Stimulated activated CD4-positive, alpha-beta T cell treated with anti-CD3 and anti-CD28 coated beads, Interleukin-4, amount 100 ng/mL, for 48 hours (primary cell): ENCODE data around the gene UBR2.

ENCODE experiments used
- DNase-seq, 2 donors: peaks; one replicate each; pipeline ENCODE4 v3.0.0-alpha.2; 2020; ENCODE audit warnings: low read depth in 2 of 2

The UBR2 gene

DNA sequence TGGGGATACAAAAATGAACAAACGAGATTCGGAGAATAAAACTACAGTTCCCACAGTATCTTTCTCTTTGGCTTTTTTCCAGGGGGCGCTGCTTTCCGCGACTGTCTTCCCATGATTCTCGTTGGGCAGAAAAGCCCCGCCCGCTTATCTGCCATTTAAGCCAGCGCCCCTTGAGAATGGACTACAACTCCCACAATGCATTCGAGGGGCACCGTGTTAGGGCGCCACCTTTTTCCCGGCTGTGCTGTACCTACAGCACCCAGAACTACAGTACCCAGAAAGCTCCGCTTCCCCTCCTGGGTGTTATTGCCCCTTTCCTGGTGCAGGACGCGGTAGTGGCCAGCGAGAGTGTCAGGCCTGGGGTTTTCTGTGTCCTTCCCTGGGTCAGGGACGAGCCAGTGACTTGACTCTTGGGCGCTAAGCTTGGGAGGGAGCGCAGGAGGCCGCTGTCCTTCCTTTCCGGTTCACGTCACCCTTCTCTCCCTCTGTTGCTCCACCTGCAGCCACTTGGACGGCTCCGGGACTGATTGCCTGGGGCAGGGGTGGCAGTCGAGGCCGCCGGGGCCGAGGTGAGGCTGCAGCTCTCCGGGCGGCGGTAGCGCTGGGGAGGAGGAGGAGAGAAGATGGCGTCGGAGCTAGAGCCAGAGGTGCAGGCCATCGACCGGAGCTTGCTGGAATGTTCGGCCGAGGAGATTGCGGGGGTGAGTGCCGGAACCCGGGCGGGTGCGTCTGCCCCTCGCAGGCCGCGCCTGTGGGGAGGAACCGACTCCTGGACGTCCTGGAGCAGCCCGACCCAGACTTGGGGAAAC is at the start of gene UBR2:
Gene UBR2, plus strand, starts transcription at position 333 of the 809 bp plus-strand sequence. Its CDS starts 291 bp downstream, at position 624.
- DNase-seq, result peak; percentile 84 to 92

DNA sequence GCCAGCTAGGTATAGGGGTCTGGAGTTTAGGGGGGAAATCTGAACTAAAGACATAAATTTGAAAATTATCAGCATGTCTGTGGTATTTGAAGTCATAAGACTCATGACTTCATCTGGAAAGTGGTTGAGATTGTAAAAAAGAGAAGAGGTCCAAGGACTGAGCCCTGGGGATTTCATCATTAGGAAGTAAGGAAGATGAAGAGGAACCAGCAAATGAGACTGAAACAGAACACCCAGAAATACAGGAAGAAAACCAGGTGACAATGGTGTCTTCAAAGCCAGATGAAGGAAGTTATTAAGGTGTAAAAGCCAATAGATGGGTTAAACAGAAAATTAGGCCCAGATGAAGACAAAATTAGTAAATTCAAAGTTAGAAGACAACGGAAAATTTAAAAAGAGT is 49.1 kb upstream of the UBR2 start:
- DNase-seq, result no peak

DNA sequence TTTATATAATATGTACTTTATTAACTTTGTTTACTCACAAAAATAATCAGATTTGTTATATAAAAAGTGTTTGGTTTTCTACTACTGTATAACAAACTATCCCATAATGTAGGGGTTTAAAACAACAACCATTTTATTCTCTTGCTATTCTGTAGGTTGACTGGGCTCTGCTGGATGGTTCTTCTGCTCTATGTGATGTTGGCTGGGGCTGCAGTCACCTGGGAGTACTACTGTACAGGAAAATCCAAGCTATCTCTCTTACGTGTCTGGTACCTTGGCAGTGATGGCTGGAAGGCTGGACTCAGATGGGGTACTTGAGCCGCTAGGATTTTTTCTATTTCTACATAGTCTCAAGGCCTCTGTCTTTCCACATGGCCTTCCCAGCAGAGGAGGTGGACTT is 44.0 kb upstream of the UBR2 start:
- no peak for DNase-seq

DNA sequence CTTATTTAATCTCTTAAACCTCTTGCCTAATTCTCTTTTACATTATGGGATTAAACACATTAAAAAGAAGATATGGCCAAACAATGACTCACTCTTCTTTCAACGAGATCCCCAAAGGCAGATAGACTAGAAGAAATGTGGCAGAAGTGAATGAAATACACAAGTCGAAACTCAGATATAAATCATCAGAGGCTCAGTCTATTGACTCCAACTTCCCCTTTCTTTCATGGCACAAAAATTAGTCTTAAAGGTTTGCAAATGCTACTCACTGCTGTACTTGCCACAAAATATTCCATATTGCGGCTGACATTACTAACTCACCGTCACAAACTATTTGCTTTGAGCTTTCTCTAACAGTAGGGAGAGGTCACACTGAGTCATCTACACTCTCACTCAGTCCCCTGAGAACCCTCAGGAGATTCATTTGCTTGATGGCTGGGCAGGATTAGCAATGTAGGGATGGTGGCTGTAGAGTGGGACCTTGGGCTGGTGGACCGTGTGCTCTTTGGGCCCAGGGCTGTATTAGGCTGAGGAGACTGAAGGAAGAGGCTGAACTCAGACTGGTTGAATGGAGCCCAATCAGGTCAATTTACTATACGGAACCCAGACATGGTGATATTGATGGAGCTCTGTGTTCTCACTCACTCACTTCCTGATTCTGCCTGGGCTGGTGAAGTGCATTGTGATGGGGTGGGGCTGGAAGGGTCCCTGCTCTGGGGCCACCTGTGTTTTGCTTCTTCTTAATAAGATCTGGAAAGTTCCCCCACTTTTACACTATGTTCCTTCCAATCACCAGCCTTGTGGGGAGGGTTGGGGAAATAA is 42.8 kb upstream of the UBR2 start:
- DNase-seq, result peak in 1 of 2 donors; percentile 10

DNA sequence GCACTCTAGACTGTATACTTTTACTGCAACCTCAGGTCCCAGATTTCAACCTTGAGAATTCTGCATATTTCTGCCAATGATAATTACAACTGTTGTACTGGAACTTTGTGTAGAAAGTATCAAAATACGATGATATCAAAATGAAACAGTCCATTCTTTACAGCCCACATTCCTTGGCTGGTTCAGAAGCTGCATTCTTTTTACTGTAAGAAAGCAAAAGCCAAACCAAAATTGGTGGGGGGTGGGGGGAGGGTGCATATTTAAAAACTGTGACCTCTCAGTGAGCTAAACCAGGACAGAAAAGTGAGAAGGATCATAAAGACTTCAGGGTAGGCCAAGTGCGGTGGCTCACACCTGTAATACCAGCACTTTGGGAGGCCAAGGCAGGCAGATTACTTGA is 41.8 kb upstream of the UBR2 start:
- no peak for DNase-seq

DNA sequence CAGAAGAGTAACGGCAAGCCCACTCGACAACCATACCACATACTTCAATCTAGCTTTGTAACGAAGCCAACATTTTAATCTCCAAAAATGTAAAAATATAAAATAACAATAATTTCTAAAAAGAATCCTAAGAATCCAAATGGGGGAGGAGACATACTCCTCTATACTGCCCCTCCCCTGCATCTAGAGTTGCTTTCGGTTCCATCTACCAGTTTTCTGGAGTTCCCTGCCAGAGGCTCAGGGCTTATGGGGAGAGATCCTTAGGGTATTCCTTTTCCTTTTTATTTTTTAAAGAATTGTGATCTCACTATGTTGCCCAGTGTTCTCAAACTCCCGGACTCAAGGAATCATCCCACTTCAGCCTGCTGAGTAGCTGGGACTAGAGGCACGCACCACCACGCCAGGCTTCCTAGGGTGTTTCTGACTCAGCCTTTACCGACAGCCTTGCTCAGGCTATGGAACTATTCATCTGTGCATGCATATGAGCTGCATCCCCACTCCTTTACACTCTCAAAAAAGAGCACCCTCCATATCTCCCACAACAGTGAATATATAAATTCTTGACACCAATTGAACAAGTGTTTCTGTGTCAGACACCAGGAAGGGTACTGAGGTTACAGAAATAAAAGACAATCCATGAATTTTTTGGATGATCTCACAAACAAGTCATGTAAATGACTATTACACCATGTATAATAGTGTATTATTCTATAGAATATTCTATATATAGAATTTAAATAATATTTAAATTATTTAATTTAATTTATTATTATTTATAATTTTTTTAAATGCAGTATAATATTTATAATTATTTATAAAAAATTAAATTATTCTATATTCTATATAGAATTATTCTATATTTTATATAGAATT is 40.7 kb upstream of the UBR2 start:
- no peak for DNase-seq

DNA sequence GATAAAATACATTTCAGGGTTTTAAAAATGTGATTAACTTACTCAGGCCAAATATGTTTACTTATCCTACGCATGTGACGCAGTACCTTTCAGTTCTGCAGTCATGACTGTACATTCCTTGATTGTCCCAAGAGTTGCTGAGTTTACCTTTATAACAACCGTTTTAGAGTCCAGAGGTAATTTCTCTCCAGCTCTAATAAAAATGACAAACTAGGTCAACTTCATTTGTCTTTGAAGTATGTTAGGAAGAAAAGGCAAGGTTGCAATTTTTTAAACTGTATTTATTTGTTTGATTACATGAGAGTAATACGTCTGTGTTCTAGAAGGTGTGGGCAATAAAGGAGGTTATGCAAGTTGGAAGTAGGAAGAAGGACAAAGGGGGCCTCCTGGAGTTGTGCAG is 38.6 kb upstream of the UBR2 start:
- no peak for DNase-seq

DNA sequence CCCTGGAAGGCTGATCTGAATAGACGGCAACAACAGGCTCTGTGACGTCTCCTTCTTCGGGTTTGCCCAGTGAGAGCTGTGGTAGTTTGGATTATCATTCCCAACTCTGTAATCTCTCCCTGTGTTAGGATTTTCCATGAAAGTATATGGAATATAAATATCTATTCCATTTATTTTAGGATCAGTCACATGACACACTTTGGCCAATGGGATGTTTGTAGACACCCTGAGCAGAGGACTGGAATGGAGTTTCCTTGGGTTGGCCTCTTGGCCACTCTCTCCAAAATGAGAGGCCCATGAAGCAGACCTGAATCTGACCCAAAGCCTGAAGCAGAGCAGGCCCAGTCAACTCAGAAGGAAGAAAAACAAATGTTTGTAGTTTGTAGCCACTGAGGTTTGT is 37.2 kb upstream of the UBR2 start:
- DNase-seq, result no peak

DNA sequence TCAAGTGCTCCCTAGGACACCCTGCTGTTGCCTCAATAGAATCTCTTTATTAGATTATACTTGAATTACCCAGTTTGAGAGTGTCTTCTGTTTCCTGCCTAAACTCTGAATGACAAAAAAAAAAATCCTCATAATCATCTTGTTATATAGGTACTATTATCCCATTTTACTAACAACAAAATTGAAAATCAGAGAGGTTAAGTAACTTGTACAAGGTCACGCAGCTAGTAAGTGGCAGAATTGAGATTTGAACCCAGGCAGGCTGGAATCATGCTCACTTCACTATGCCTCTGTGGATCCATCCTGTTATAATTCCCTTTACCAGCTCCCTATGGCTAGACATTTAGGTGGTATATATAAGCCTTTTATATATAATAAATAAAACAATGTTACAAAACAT is 36.6 kb upstream of the UBR2 start:
- DNase-seq, result no peak

DNA sequence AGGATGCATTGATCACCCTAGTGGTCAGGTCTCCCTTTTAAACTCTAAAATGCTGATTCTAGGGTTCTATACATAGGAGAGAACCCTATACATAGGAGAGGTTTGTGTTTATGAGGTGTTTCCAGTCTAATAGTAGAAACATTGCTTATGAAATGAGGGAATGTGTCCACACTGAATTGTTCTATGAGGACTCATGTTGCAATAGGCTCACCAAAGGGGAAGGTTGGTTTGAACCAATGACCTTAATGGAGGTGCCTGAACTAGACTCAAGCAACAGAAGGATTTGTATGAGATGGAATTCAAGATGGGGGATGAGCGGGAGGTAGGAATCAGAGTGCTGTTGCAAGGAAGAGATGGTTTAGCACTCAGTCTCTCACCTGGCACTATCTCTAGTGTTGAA is 33.5 kb upstream of the UBR2 start:
- no peak for DNase-seq

DNA sequence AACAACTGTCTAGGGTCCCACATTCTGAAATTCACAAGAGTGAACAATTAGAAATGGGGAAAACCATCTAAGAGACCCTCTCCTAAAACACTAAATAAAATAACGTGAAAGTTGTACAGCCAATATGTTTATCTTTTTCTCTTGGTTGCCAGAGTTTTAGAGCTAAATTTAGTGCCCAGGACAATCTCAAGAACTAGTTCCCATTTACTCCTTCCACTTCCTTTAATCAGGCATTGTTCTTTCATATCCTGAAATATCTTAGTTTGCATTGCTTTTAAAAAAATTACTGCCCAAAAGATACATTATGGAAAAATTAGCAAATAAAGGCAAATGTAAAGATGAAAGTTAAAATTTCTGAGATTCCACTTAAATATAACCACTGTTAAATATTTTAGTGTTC is 33.1 kb upstream of the UBR2 start:
- no peak for DNase-seq

DNA sequence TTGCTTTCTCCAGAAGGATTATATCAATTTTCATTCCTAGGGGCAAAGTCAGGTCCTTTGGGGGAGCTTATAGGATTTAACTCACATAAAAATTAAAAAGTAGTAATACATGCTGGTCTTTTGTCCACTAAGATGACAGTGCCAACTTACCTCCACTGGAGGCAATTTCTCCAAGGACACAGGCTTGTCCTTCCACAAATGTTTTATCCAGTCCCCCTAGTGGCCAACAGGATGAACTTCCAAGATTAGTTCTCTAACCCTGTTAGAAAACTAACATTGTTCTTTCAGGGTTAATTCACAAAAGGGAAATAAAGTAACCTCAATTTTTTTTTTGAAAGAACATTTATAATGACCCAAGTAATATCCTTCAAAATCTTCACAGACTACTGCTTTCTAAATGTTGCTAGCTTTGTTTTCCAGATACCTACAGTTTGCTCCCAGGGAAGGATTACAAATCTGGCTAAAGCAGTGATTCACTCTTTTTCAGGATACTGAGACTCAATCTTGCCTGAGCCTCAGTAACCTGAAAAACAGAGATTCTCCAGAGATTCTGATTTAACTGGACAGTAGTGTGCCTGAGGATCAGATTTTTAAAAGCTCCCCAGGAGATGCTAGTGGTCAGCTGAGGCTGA is 31.7 kb upstream of the UBR2 start:
- DNase-seq, result no peak

DNA sequence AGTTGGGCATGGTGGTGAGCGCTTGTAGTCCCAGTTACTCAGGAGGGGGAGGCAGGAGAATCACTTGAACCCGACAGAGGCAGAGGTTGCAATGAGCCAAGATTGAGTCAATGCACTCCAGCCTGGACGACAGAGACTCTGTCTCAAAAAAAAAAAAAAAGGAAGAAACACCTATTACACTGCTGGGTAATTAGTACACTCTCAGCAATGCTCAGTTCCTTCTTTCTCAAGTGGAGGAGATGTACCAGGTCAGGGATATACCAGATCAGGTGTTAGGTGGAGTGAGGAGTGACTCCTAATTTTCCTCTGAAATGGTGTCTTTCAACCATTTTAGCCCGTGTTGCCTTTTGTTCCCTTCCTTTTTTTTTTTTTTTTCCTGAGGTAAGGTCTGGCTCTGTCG is 30.0 kb upstream of the UBR2 start:
- no peak for DNase-seq

DNA sequence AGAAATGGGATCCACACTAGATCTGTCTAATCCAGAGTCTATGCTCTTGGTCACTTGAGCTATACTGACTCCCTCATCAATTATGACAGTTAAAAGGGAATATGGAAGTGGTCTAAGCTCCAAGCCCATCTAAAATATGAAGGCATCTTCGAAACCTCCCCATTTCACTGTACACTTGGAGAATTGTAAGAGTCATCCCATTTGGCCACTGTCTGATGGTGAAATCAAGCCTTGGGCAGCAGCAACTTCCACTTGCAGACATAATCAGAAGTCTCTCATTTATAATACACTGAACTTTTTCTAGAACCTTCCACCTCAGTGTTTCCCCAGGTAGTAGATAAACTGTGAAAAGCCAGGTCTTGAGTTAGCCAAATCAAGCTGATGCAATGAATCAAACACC is 26.3 kb upstream of the UBR2 start:
- DNase-seq, result no peak

DNA sequence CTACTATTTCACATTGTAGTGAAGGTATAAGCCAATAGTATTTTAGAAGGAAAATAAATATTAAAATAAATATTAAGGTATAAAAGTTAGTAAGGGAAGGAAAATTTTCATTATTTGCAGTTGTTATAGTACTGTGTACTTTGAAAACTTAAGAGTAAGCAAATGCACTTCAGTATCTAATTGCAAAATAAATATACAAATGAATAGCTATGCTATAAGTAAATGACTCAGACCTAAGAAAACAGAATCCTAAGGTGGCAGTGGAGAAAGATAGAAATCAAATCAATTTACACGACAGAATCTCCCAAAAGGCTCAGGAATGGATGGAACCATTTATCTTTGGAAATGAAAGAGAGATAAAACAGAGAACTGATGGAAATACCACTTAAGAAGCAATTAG is 24.7 kb upstream of the UBR2 start:
- no peak for DNase-seq

DNA sequence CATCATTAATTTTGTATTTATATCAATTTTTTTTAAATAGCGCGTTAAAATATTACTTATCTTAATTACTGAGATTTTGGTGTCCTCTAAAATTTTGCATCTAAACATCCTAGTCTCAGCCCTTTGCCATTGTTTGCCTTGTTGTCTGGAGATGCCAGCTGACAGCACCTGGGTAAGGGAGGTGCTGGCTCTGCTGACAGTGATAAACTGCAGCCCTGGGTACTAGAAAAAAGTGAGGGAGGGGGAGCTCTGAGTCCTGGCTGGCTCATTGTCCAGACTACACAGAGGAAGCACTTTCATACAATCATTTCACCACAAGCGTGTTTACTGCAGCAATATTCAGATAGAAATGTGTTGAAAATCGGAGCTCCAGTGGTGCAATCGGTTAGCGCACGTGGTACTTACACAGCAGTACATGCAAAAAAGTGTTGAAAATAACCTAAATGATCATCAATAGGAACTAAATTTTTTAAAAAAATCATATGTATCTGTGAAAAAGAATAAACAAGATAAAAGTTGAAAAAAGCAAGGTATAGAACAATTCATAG is 18.5 kb upstream of the UBR2 start:
- DNase-seq, result no peak

DNA sequence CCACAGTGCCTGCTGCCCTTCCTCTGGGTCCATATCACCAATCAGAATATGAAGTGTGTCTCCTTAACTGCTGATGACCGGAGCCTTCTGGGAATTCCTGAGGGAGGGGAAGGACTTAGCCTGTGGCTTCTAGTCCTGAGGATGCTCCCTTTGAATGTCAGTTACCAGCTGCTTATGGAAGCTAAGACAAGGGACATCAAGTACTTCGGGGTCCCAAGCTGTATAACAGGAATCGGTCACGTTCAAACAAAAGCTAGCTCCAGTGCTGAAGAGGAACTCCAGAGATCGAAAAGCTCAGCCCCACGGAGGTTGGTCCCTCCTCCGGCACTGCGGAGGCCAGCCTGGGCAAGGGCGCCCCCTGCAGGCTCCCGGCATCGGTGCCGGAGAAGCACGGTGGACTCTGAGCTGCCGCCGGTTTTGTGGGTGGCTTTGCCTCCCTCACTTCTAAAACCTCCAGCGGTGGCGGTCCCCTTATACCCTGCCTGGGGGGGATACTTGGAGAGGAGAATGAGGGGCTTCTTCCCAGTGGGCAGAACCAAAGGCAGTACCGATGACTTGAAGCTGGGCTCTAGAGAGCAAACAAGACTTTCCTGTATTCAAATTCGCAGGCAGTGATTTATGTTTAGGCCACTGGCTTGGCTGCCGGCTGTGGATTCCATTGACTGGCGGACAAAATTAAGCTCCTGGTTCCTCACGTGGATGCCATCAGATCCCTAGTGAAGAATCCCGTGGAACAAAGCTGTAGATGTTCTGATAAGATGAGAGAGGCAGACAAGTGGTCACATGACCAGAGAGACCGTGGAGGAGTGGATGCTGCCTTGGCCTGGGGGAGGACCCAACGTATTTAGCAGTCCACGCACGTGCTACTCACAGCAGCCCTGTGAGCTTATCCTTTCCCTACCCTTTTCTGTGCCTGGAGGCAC is 16.2 kb upstream of the UBR2 start:
- peak; percentile 85 to 92 for DNase-seq

DNA sequence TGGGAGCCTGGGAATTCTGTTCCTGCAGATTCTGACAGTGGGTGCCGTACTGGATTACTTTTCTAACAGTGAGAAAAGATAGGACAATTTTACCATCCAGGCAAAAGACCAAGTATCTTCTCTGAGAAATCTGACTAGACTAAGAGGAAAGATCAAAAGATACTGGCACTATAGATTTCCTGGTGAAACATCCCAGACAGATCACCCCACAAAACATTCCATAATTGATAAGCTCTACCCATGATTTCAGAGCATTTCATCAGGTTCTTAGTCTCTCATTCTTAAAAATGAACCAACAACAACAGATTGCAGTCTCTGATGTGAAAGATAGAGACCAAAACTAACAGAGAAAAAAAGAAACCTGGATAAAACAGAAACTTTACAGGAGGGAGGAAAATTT is 13.6 kb upstream of the UBR2 start:
- no peak for DNase-seq

DNA sequence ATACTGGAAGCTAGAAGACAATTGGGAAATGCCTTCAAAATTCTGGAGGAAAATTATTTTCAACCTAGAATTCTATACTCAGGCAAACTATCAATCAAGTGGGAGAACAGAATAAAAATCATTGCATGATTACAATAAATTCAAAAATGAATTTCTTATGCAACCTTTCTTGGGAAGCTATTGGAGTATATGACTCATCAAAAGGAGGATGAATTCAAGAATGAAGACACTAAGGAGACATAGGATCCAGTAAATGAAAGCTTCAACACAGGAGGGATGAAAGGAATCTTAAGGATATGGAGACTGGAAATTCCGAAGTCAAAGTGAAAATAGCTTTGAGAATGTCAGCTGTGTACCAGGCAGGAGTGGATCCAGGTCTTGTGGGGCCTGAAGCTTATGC is 12.6 kb upstream of the UBR2 start:
- DNase-seq, result no peak

DNA sequence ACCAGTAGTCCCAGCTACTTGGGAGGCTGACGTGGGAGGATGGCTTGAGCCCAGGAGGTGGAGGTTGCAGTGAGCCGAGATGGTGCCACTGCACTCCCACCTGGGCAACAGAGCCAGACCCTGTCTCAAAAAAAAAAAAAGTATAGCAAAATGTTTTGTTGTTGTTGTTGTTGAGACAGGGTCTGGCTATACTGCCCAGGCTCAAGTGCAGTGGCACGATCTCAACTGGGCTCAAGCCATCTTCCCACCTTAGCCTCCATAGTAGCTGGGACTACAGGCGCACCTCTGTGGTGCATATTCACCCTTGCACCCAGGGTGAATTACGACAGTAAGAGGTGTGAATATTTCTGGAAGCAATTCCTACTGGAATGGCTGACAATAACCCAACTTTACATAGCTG is 11.4 kb upstream of the UBR2 start:
- DNase-seq, result no peak
